ENCODE measurements around the gene RAMACL. TPM values are rescaled to one million over a fixed set of nuclear protein-coding genes. Genes with fewer than 3 reads are reported as not detected.
A peak's percentile ranks its signal among the peaks of the same experiment; 100 is the strongest.

RAMACL gene
- 0.09 TPM in 1 of 2 replicates, not detected in the other for total RNA-seq (2016; rRNA removed; fragmentation: Illumina TruSeq; extraction: Trizol)
- not detected in 2 replicates for total RNA-seq (2016; cell fraction: cytosol; rRNA removed; fragmentation: Illumina TruSeq; extraction: Trizol; ENCODE audit: low read depth)
- 0.09 and 0.15 TPM in 2 replicates for total RNA-seq (2016; cell fraction: insoluble cytoplasmic fraction; rRNA removed; fragmentation: Illumina TruSeq; extraction: Trizol)
- total RNA-seq (2016; cell fraction: membrane; rRNA removed; fragmentation: Illumina TruSeq; extraction: Trizol), result not detected in 2 replicates
- total RNA-seq (2016; cell fraction: nucleus; rRNA removed; fragmentation: Illumina TruSeq; extraction: Trizol), result not detected in 2 replicates
- polyA plus RNA-seq (2011; rRNA removed), result 0.14 and 0.29 TPM in 2 replicates
- polyA plus RNA-seq (2011; cell fraction: cytosol; rRNA removed), result 0.03 and 0.18 TPM in 2 replicates
- 0.09 TPM in 1 of 2 replicates, not detected in the other for polyA plus RNA-seq (2011; cell fraction: nucleus; rRNA removed)
- 0.19 and 0.84 TPM in 2 replicates for polyA plus RNA-seq (2012)
- polyA plus RNA-seq (2016; cell fraction: cytosol; fragmentation: Illumina TruSeq; extraction: Trizol; ENCODE audit: low read depth), result not detected in 2 replicates
- 0.15 and 0.32 TPM in 2 replicates for polyA plus RNA-seq (2016; cell fraction: insoluble cytoplasmic fraction; fragmentation: Illumina TruSeq; extraction: Trizol; ENCODE audit: low read depth)
- not detected in 2 replicates for polyA plus RNA-seq (2016; cell fraction: membrane; fragmentation: Illumina TruSeq; extraction: Trizol; ENCODE audit: low read depth)
- polyA plus RNA-seq (2016; cell fraction: nucleus; fragmentation: Illumina TruSeq; extraction: Trizol; ENCODE audit: insufficient read depth, low read depth), result not detected in 2 replicates
- 0.16 and 0.40 TPM in 2 replicates for polyA minus RNA-seq (2011; rRNA and poly(A)+ RNA removed; ENCODE audit: low replicate concordance)
- polyA minus RNA-seq (2011; cell fraction: cytosol; rRNA and poly(A)+ RNA removed), result 0.26 TPM in 1 of 2 replicates, not detected in the other
- 1.0 and 1.2 TPM in 2 replicates for polyA minus RNA-seq (2011; cell fraction: nucleus; rRNA and poly(A)+ RNA removed)
- percentile 29 among the genes with signal in this experiment for Bru-seq, nascent RNA
- BruChase-seq, experiment 1, labeled RNA remaining after a 6-hour chase, result percentile 32 among the genes with signal in this experiment
- percentile 37 among the genes with signal in this experiment for BruChase-seq, experiment 2, labeled RNA remaining after a 2-hour chase
- long read RNA-seq, experiment 1, partial matches to known transcripts, result 0 of 1 reads
- long read RNA-seq, experiment 1, other reads (novel, unspliced or antisense), result 0 of 1 reads
- long read RNA-seq, experiment 2, partial matches to known transcripts, result 0 of 2 reads
- long read RNA-seq, experiment 2, other reads (novel, unspliced or antisense), result 0 of 2 reads

- no peaks in the 10 kb centered on the region for H3K79me2 ChIP-seq (ENCODE audit: insufficient read depth, low read length)
- no peak within 1 kb of the TSS for H2AFZ ChIP-seq (ENCODE audit: low read length)
- no peak within 1 kb of the TSS for H3K4me2 ChIP-seq (ENCODE audit: low read depth, low read length)
- no peaks in the 10 kb centered on the region for H3K9me3 ChIP-seq (ENCODE audit: low read length)
- no peak within 1 kb of the TSS for H3K4me3 ChIP-seq (replicated peaks in 1 of 3; ENCODE audit: insufficient read depth in 1 of 3, low read depth in 2 of 3, low read length in 3 of 3)
- H4K20me1 ChIP-seq (ENCODE audit: insufficient read depth, low read length), result no peaks in the 10 kb centered on the region
- ChIA-PET CTCF (ENCODE audit: low intra/inter-chr PET ratio, low total read pairs) (no interaction called here), POLR2A (no interaction called here)
- FAIRE-seq, result no peak
- no peak within 1 kb of the TSS for H3K9ac ChIP-seq (ENCODE audit: insufficient read depth, low read depth, low read length)
- intact Hi-C loops (cut with micrococcal nuclease; ENCODE audit: unreplicated experiment) (no loop called here), in situ Hi-C loops (cut with HindIII; ENCODE audit: extremely low pct_ligation_motif_present, low pct_unique_long_range_greater_than_20kb) (no loop called here)
- H3K27me3 ChIP-seq (ENCODE audit: control insufficient read depth in 1 of 2, insufficient read depth in 2 of 2, low read length in 2 of 2), result peaks cover 7 to 46% of the 10 kb centered on the region in 2 experiments; a peak in 4 of 5 replicates
- no peaks in the 10 kb centered on the region for H3K36me3 ChIP-seq (replicated peaks in 1 of 2; ENCODE audit: control insufficient read depth in 1 of 2, insufficient read depth in 2 of 2, low read length in 2 of 2)
- BruUV-seq (replicated peaks), result no TSS peak
- no peak within 1 kb of the TSS for H3K27ac ChIP-seq (ENCODE audit: extremely low read length, insufficient read depth, low read length)
- DNase-seq (ENCODE audit: low spot score), result no peak
- WGBS (ENCODE audit: low lambda C conversion rate), result 49% methylated on average over 9 of the region's 9 CpGs
- peak; percentile 88 for ATAC-seq
- no peaks in the 10 kb centered on the region for H3K4me1 ChIP-seq (ENCODE audit: insufficient read depth, low read length)
- TF ChIP-seq BRF2 (CRISPR knock-in tag; IDR thresholded peaks at IDR 0.05) (no peak), ZNF484 (CRISPR knock-in tag; IDR thresholded peaks at IDR 0.05; ENCODE audit: borderline replicate concordance, low read depth) (no peak), ZNF574 (CRISPR knock-in tag; IDR thresholded peaks at IDR 0.05) (no peak), ZNF432 (CRISPR knock-in tag; IDR thresholded peaks at IDR 0.05; ENCODE audit: borderline replicate concordance) (no peak), YY1 (IDR thresholded peaks at IDR 0.05; ENCODE audit: insufficient read depth, insufficient replicate concordance, low read depth, low read length) (no peak), GRHL1 (CRISPR knock-in tag; conservative IDR thresholded peaks at IDR 0.05) (no peak), MATR3 (CRISPR knock-in tag; IDR thresholded peaks at IDR 0.05) (no peak), EEA1 (CRISPR knock-in tag; IDR thresholded peaks at IDR 0.05; ENCODE audit: borderline replicate concordance) (no peak), RCOR2 (CRISPR knock-in tag; IDR thresholded peaks at IDR 0.05) (no peak), CREM (IDR thresholded peaks at IDR 0.05) (no peak), CREM (CRISPR knock-in tag; IDR thresholded peaks at IDR 0.05) (no peak)
Observed at GRCh38 chr6:166586424-166587156, at the start of gene RAMACL. Gene RAMACL (minus strand): TSS chr6:166586678. CDS start chr6:166586477, 201 bp downstream.

Measured in HepG2 (cell line).